ENCODE results near the gene CS.
"Not testable (repeated sequence)": the region's sequence is repeated elsewhere in the genome, so short reads cannot be mapped to it uniquely, and the experiment has no call there.

CS gene

GRCh38 chr12:56274299-56274698 is 25.8 kb downstream of the CS start:
- DNase-seq, result no peak

DNA sequence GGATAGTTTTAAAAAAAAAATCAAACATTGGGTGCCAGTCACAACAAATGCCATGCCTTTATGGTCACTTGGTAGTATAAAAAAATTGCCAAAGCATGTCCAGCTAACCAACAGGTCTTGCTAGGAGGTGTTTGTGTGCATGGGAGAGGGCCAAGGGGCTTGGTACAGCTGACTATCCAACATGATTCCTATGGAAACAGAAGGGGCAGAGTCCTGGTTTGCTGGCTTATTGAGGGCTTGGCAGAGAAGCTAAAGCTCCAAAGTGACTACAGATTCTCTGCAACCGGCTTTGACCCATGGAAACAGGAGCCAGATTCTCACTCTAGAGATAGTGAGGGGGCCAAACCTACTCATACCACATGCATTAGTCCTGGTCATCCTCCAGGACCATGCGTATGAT is 27.7 kb downstream of the CS start:
- not testable (repeated sequence) for DNase-seq

DNA sequence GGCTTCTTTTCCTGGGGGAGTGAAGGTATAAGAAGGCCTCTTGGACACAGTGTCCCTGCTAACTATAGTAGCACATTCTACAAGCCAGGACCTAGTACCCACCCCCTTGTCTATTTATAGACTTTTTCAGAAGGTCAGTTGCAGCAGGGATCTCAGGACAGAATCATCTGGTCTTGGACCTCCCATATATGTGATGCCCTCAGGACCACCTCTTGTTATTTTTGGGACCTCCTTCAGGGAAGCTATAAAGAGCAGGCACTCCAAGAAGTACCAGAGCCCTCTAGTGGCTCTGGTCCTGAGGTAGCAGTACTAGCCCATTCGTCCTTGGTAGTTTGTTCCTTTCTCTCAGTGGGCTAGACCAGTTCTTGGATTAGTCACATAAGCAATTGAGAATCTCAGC is 29.1 kb downstream of the CS start:
- DNase-seq, result no peak

DNA sequence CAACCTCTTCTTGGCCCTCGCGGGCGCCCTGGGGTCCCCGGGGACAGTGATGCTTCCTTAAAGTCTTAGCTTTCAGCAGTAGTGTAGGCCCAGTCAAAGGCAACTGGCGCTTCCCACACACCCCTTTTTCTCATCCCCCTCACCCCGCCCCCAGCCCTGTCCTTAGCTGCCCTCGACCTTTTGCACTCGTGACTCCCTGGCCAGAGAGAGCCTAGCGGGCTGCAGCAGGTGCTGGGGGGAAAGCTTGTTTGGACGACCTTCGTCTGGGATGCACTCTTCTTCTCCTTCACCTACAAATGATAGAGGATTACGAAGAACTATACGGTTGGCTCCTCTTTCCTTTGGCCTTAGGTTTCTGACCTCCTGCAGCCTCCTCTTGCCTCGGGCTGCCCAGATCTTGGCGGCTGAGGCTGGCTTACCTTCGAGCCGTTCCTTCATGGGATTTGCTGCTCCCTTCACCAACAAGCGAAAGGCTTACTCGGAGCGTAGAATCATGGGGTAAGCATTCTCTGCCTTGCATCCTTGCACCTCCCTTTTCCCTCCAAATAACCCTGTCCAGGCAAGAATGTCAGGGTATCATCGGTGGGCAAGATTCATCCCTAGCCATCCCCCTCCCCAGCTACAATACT is 32.6 kb downstream of the CS start:
- DNase-seq, result no peak

GRCh38 chr12:56266693-56267442 is 33.3 kb downstream of the CS start, which contains the start of gene COQ10A:
Gene COQ10A (plus strand): TSS chr12:56266942. CDS start chr12:56267119, 177 bp downstream.
- peak; percentile 97 for DNase-seq

- not testable (repeated sequence) for DNase-seq
These were observed 34.0 kb downstream of the CS start for GRCh38 chr12:56266068-56266692.

- not testable (repeated sequence) for DNase-seq
These were observed 37.2 kb downstream of the CS start for GRCh38 chr12:56262955-56263354.

GRCh38 chr12:56261503-56262232 is 38.5 kb downstream of the CS start:
- peak; percentile 72 for DNase-seq

GRCh38 chr12:56260921-56261320 is 39.2 kb downstream of the CS start:
- no peak for DNase-seq

DNA sequence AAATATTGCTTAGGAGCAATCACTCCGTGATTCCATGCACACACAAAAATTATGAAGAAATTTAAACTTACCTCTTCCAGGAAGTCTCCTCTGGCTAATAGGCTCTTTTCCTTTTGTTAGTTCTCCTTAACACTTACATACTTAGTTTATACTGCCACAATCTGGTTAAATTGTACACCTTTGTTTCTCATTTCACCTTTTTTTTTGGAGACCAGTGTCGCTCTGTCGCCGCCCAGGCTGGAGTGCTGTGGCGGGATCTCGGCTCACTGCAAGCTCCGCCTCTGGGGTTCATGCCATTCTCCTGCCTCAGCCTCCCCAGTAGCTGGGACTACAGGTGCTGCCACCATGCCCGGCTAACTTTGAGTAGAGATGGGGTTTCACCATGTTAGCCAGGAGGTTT is 39.8 kb downstream of the CS start:
- DNase-seq, result no peak

DNA sequence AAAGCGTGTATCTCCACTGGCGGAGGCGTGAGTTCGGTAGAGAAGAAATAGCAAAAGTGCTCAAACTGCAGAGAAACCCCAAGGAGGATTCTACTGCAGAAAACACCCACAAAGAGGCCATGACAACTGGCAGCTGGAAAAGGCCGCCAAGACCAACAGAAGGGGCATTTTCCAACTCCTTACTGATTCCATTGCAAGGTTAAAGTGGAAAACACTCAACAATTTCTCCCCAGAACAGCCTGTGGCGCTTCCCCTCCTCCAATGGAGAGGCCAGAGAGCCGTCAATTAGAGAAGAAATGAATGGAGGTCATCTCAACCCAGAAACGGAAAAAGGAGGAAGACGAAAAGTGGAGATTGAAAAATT is 41.3 kb downstream of the CS start:
- DNase-seq, result no peak

DNA sequence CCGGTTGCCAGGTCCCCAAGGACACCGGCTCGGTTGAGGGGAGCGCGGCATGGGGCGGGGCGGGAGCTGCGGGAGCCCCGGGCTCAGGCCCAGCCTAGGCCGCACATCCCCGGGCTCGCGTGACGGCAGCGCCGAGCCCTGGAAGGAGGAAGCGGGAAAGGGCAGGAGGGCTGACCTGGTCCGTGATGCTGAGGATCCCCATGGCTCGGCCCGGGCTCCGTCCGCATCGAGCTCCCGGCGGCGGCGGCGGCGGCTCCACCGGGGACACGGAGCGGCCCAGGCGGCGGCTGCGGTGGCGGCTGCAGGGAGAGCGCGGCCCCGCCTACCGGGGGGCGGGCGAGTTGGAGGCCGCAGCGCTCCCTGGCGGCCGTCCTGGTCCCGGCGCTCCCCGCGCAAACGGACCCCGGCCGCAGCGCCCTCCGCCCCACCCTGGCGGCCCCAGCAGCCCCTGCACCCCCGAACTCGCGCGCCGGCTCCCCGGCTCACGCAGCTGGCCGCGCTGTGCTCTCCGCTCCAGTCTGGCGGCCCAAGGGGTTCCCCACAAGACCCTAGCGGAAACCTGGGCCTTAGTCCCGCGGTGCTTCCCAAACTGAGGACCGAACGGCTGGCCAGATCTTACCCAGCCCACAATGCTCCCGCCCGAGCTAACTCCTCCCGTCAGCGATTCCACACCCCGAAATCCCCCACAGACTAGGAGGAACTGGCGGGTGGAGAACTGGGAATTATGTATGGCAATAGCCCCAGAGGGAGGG is 41.9 kb downstream of the CS start, which contains the start of gene ANKRD52:
ANKRD52 (minus strand) TSS at position 317 of the 752 bp plus-strand sequence; CDS start at position 202, 115 bp downstream.
- peak; percentile 92 for DNase-seq

DNA sequence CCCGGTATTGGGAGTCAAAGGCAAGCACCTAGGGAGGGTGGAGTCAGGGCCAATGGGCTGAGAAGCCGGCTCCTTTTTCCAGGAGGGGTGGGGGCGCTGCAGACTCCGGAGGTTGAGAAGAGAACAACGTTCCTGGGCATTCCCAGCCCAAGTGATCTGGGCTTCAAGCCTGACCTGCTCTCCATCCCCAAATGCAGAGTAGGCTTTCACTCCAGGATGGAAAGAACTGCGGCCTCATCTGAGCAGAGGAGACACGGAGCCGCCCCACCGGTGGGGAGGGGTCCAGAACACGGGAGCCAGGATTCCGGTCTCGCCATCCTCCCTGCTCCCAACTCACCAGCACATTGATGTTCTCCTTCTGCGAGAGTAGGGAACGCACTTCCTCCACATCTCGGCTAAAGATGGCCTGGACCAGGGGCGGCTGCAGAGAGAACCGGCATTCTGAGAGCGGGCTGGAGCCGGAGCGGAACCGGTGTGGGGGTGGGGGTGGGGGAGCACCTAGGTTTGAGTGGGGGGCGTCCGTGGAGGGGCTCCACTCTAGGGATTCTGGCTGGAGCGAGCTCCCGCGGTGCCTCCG is 42.6 kb downstream of the CS start:
- DNase-seq, result peak; percentile 69

GRCh38 chr12:56257071-56257470 is 43.1 kb downstream of the CS start:
- DNase-seq, result no peak

DNA sequence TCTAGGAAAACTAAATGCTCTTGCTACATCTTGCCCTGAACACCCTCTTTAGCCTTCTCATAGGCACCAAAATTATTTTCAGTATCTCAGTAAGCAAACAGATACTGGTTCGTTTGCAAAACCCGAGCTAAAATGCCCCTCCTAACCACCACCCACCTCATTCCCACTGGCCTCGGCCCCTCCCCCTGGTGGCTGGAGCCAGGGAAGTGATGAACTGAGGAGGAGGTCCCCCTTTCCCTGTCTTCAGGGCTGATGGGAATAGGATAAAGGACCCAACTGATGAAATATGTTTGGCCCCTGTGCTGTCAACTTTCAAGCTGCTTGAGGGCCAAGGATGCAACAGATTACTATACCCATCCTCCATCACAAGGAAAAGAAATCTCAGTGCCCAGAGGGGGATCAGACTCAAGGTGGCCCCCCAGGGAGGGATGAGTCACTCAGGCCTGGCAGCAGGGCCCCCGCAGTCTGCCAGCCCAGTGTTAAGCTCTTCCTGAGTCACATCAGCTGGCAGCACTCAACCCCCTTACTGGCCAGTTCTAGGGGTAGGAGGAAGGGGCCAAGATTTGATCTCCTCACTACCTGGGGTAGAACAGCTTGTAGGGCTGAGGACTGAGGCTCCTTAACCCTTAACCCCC is 43.7 kb downstream of the CS start:
- no peak for DNase-seq

GRCh38 chr12:56255671-56256070 is 44.5 kb downstream of the CS start:
- DNase-seq, result no peak

DNA sequence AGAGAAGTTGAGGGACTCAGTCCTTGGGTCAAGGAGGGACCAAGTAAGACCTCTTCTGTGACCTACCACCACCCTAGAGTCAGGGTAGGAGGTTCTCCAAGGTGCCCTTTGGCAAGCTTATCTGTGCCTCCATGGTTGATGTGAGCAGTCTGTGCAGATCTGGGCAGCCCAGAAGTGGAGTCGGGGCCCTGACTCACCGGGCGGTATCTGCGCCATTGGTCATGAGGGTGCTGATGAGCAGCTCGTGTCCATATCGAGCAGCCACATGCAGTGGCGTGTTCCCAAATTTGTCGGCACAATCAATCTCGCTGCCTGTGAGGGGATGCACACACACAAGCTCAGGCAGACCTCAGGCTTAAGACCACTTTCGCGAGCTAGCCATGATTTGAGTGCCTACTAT is 47.0 kb downstream of the CS start:
- DNase-seq, result no peak

DNA sequence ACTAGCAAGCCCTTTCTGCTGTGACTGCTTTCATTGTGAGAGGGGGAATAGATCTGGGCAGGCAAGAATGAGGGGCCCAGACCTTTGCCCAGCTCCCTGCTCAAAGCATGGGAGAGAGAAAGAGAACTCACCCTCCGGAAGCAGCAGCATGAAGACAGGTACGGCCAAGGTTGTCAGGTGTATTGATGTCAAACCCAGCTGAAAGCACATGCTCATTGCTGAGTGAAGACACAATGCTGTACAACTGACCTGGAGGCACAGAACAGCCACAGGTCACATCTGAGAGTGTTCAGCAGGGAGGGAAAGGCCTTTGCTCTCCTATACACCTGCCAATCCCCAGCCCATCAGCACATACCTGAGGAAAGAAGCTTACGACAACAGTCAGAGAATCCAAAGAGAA is 47.5 kb downstream of the CS start:
- DNase-seq, result no peak

GRCh38 chr12:56248711-56249110 is 51.4 kb downstream of the CS start:
- DNase-seq, result no peak

- no peak for DNase-seq
These were observed 52.2 kb downstream of the CS start for GRCh38 chr12:56247923-56248322.

DNA sequence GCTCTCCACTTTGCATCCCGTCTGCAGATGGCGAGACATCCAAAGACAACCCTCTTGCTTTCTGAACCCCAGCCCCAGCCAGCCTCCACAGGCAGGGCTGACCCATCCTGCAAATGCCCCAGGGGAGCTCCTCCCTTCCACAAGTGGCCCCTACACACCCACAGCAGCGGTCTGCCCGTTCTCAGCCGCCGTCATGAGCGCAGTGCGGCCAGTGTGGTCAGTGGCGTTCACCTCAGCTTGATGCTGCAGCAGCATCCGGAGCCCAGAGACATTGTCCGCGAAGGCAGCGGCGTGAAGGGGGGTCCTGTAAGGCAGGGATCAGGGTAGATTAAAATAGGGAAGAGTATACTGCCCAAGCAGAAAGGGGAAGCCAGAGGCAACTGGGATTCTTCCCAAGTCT is 55.6 kb downstream of the CS start:
- no peak for DNase-seq

GRCh38 chr12:56243731-56244181 is 56.4 kb downstream of the CS start:
- no peak for DNase-seq
